HepG2 (cell line): Measurements from ENCODE around the gene RBM15B. TPM values are rescaled to one million over a fixed set of nuclear protein-coding genes. Genes with fewer than 3 reads are reported as not detected.

ENCODE experiments used
- DNMT3B ChIP-seq: conservative IDR thresholded peaks from 2 replicates; pipeline ENCODE4 v1.6.1; 2016; ENCODE audit warnings: missing biosample characterization, control low read depth
- E2F1 ChIP-seq: sonication (generic); formaldehyde crosslinking; IDR thresholded peaks from 2 replicates; pipeline ENCODE4 v1.5.0; 2020; ENCODE audit warnings: missing genetic modification reagents
- FLYWCH1 ChIP-seq: sonication (generic); formaldehyde crosslinking; IDR thresholded peaks from 2 replicates; pipeline ENCODE4 v1.8.1; 2023; ENCODE audit warnings: mild to moderate bottlenecking, missing genetic modification reagents
- FOSL1 ChIP-seq: sonication (generic); formaldehyde crosslinking; IDR thresholded peaks from 2 replicates; pipeline ENCODE4 v1.9.0; 2021; ENCODE audit warnings: missing genetic modification reagents, borderline replicate concordance
- FOXC1 ChIP-seq: sonication (generic); formaldehyde crosslinking; IDR thresholded peaks from 2 replicates; pipeline ENCODE4 v1.8.0; 2022; ENCODE audit warnings: mild to moderate bottlenecking, missing genetic modification reagents, borderline replicate concordance
- GATA4 ChIP-seq: sonication (generic); IDR thresholded peaks from 2 replicates; pipeline ENCODE4 v1.6.1; 2016; ENCODE audit warnings: antibody characterized with exemption, low read depth, borderline replicate concordance
- HNRNPLL ChIP-seq: fragments of 200-400 bp; formaldehyde crosslinking; IDR thresholded peaks from 2 replicates; pipeline ENCODE4 v1.6.1; 2017; ENCODE audit warnings: mild to moderate bottlenecking, low read depth, low read length; ENCODE audit not compliant: poor library complexity, severe bottlenecking
- JUND ChIP-seq: sonication (generic); formaldehyde crosslinking; IDR thresholded peaks from 2 replicates; pipeline ENCODE4 v1.8.0; 2022; ENCODE audit warnings: mild to moderate bottlenecking, missing genetic modification reagents
- NR2F2 ChIP-seq: IDR thresholded peaks from 2 replicates; pipeline ENCODE4 v1.6.1; 2012; ENCODE audit warnings: low read depth, inconsistent platforms, borderline replicate concordance
- RBM39 ChIP-seq: fragments of 200-400 bp; formaldehyde crosslinking; IDR thresholded peaks from one replicate; pipeline ENCODE4 v1.6.1; 2018; ENCODE audit warnings: antibody characterized with exemption, mild to moderate bottlenecking, low read depth, low read length; ENCODE audit not compliant: poor library complexity, severe bottlenecking
- REXO4 ChIP-seq: sonication (generic); formaldehyde crosslinking; IDR thresholded peaks from 2 replicates; pipeline ENCODE4 v1.8.0; 2022; ENCODE audit warnings: missing genetic modification reagents, mild to moderate bottlenecking, borderline replicate concordance
- SIN3B ChIP-seq: fragments of 150-350 bp; IDR thresholded peaks from 2 replicates; pipeline ENCODE4 v1.6.1; 2014; ENCODE audit warnings: low read length
- SNAPC2 ChIP-seq: sonication (generic); formaldehyde crosslinking; IDR thresholded peaks from 2 replicates; pipeline ENCODE4 v1.8.1; 2022; ENCODE audit warnings: mild to moderate bottlenecking, missing genetic modification reagents
- XRCC5 ChIP-seq: fragments of 200-400 bp; formaldehyde crosslinking; optimal IDR thresholded peaks from 2 replicates; pipeline ENCODE3; 2017; ENCODE audit warnings: mild to moderate bottlenecking, low read length
- ZC3H13 ChIP-seq: sonication (generic); formaldehyde crosslinking; IDR thresholded peaks from 2 replicates; pipeline ENCODE4 v1.8.1; 2023; ENCODE audit warnings: mild to moderate bottlenecking, missing genetic modification reagents, moderate library complexity
- ZFP90 ChIP-seq: sonication (generic); formaldehyde crosslinking; IDR thresholded peaks from 2 replicates; pipeline ENCODE4 v1.8.0; 2022; ENCODE audit warnings: missing genetic modification reagents, mild to moderate bottlenecking, inconsistent platforms, borderline replicate concordance
- ZNF232 ChIP-seq: sonication (generic); formaldehyde crosslinking; IDR thresholded peaks from 2 replicates; pipeline ENCODE4 v1.4.0; 2020; ENCODE audit warnings: missing genetic modification reagents, borderline replicate concordance
- ZNF263 ChIP-seq: sonication (generic); formaldehyde crosslinking; IDR thresholded peaks from 2 replicates; pipeline ENCODE4 v1.4.0; 2020; ENCODE audit warnings: missing genetic modification reagents
- ZNF280B ChIP-seq: sonication (generic); formaldehyde crosslinking; IDR thresholded peaks from 2 replicates; pipeline ENCODE4 v1.5.0; 2020; ENCODE audit warnings: missing genetic modification reagents, mild to moderate bottlenecking, borderline replicate concordance
- ZNF44 ChIP-seq: sonication (generic); formaldehyde crosslinking; IDR thresholded peaks from 2 replicates; pipeline ENCODE4 v1.5.1; 2020; ENCODE audit warnings: mild to moderate bottlenecking, missing genetic modification reagents
- ZNF496 ChIP-seq: sonication (generic); formaldehyde crosslinking; IDR thresholded peaks from 2 replicates; pipeline ENCODE4 v1.8.1; 2023; ENCODE audit warnings: mild to moderate bottlenecking, moderate library complexity, missing genetic modification reagents; ENCODE audit not compliant: insufficient replicate concordance
- ZNF574 ChIP-seq: sonication (generic); formaldehyde crosslinking; IDR thresholded peaks from 2 replicates; pipeline ENCODE4 v1.4.0; 2020; ENCODE audit warnings: missing genetic modification reagents
- ZNF576 ChIP-seq: sonication (generic); formaldehyde crosslinking; IDR thresholded peaks from 2 replicates; pipeline ENCODE4 v1.4.0; 2020; ENCODE audit warnings: mild to moderate bottlenecking, missing genetic modification reagents
- ZNF768 ChIP-seq: sonication (generic); formaldehyde crosslinking; IDR thresholded peaks from 2 replicates; pipeline ENCODE4 v1.4.0; 2020; ENCODE audit warnings: missing genetic modification reagents
- ZNF841 ChIP-seq: sonication (generic); formaldehyde crosslinking; IDR thresholded peaks from 2 replicates; pipeline ENCODE4 v1.8.1; 2023; ENCODE audit warnings: missing genetic modification reagents, borderline replicate concordance
- polyA plus RNA-seq, 8 experiments: library from polyadenylated mRNA; depleted of rRNA in 3 of 8; stranded (reverse) in 7 of 8; unstranded in 1 of 8; fragments of >200 nt; fragmentation: Illumina TruSeq in 4 of 8; extraction: Trizol in 4 of 8; gene quantifications; 2 replicates each; pipeline versions ENCODE4 v1.2.1 to v1.2.3, GENCODE V29; 2011 to 2016; ENCODE audit warnings: low read depth in 4 of 8, missing spikeins in 1 of 8, mixed read lengths in 1 of 8; ENCODE audit not compliant: insufficient read depth in 1 of 8
- total RNA-seq, 5 experiments: library from RNA; depleted of rRNA; stranded (reverse); fragments of >200 nt; fragmentation: Illumina TruSeq; extraction: Trizol; gene quantifications; 2 replicates each; pipeline ENCODE4 v1.2.3, GENCODE V29; 2016; ENCODE audit warnings: low read depth in 1 of 5

RBM15B gene
- total and polyA plus RNA-seq, 2 of the 13 experiments (the other 11 are each of a cell fraction or from before 2014, with no cell fraction given), result 8.2 to 19.3 TPM

GRCh38 chr3:51390246-51391074, 625 bp upstream of the RBM15B start (continued):
- TF ChIP-seq FOSL1, result no peak
- TF ChIP-seq ZNF280B (CRISPR knock-in tag), result no peak
- no peak for TF ChIP-seq FLYWCH1 (CRISPR knock-in tag)
- TF ChIP-seq NR2F2, result no peak
- TF ChIP-seq ZFP90, result 0 out of 2 replicates have a peak, but pooled peaks have one; percentile 56
- no peak for TF ChIP-seq ZNF576
- no peak; the same call in 1 of the 2 replicates for TF ChIP-seq ZC3H13 (CRISPR knock-in tag)
- no peak for TF ChIP-seq ZNF496 (CRISPR knock-in tag)
- TF ChIP-seq FOXC1, result peak; percentile 92
- TF ChIP-seq SNAPC2 (CRISPR knock-in tag), result 0 out of 2 replicates have a peak, but pooled peaks have one; percentile 67
- TF ChIP-seq JUND, result no peak
- no peak for TF ChIP-seq E2F1 (CRISPR knock-in tag)
- TF ChIP-seq GATA4, result no peak
- no peak for TF ChIP-seq ZNF841
- TF ChIP-seq ZNF232 (CRISPR knock-in tag), result no peak
- no peak for TF ChIP-seq ZNF44 (CRISPR knock-in tag)
- TF ChIP-seq HNRNPLL, result no peak
- no peak for TF ChIP-seq ZNF768
- no peak for TF ChIP-seq SIN3B
- TF ChIP-seq ZNF574 (CRISPR knock-in tag), result no peak
- TF ChIP-seq XRCC5, result no peak
- TF ChIP-seq REXO4, result no peak
- peak; percentile 29 for TF ChIP-seq RBM39
- TF ChIP-seq DNMT3B (CRISPR knock-in tag), result no peak
- TF ChIP-seq ZNF263, result no peak
